ENCODE measurements around the gene SRSF1.
"Not testable (repeated sequence)": the region's sequence is repeated elsewhere in the genome, so short reads cannot be mapped to it uniquely, and the experiment has no call there.

Gene SRSF1

GRCh38 chr17:58006924-58007780 is at the start of gene SRSF1:
TSS of gene SRSF1 (minus strand) at chr17:58007246. CDS start at chr17:58007137, 109 bp downstream.
- peak; percentile 98 for DNase-seq (ENCODE audit: low spot score)

GRCh38 chr17:58056476-58056875 is 49.4 kb upstream of the SRSF1 start:
- DNase-seq (ENCODE audit: low spot score): no peak

- no peak for DNase-seq (ENCODE audit: low spot score)
Measured at GRCh38 chr17:58054641-58055040, 47.6 kb upstream of the SRSF1 start.

GRCh38 chr17:58052945-58053715 is 46.1 kb upstream of the SRSF1 start:
- DNase-seq (ENCODE audit: low spot score): no peak

- no peak for DNase-seq (ENCODE audit: low spot score)
Measured at GRCh38 chr17:58052407-58052806, 45.4 kb upstream of the SRSF1 start.

GRCh38 chr17:58051468-58051867 is 44.4 kb upstream of the SRSF1 start:
- DNase-seq (ENCODE audit: low spot score): no peak

- DNase-seq (ENCODE audit: low spot score): no peak
Measured at GRCh38 chr17:58050966-58051365, 43.9 kb upstream of the SRSF1 start.

- DNase-seq (ENCODE audit: low spot score): no peak
Measured at GRCh38 chr17:58049533-58049932, 42.5 kb upstream of the SRSF1 start.

GRCh38 chr17:58047376-58048150 is 40.5 kb upstream of the SRSF1 start:
- DNase-seq (ENCODE audit: low spot score): no peak

- no peak for DNase-seq (ENCODE audit: low spot score)
Measured at GRCh38 chr17:58046239-58047094, 39.4 kb upstream of the SRSF1 start.

- DNase-seq (ENCODE audit: low spot score): not testable (repeated sequence)
Measured at GRCh38 chr17:58044256-58044655, 37.2 kb upstream of the SRSF1 start.

GRCh38 chr17:58043221-58044181 is 36.5 kb upstream of the SRSF1 start:
- DNase-seq (ENCODE audit: low spot score): no peak

- DNase-seq (ENCODE audit: low spot score): no peak
Measured at GRCh38 chr17:58041161-58041560, 34.1 kb upstream of the SRSF1 start.

GRCh38 chr17:58040386-58040785 is 33.3 kb upstream of the SRSF1 start:
- no peak for DNase-seq (ENCODE audit: low spot score)

GRCh38 chr17:58039975-58040374 is 32.9 kb upstream of the SRSF1 start:
- no peak for DNase-seq (ENCODE audit: low spot score)

GRCh38 chr17:58032691-58033415 is 25.8 kb upstream of the SRSF1 start:
- no peak for DNase-seq (ENCODE audit: low spot score)

GRCh38 chr17:58028578-58028977 is 21.5 kb upstream of the SRSF1 start:
- no peak for DNase-seq (ENCODE audit: low spot score)

- DNase-seq (ENCODE audit: low spot score): no peak
Measured at GRCh38 chr17:58020401-58020800, 13.4 kb upstream of the SRSF1 start.

GRCh38 chr17:58019521-58019920 is 12.5 kb upstream of the SRSF1 start:
- no peak for DNase-seq (ENCODE audit: low spot score)

GRCh38 chr17:58019039-58019438 is 12.0 kb upstream of the SRSF1 start:
- DNase-seq (ENCODE audit: low spot score): no peak
